Stimulated activated CD8-positive, alpha-beta memory T cell treated with anti-CD3 and anti-CD28 coated beads, Interleukin-12 subunit alpha, Interleukin-12 subunit beta, amount 100 ng/mL, for 4 hours (primary cell): ENCODE measurements around the gene WDR37.
"Not testable (repeated sequence)": the region's sequence is repeated elsewhere in the genome, so short reads cannot be mapped to it uniquely, and the experiment has no call there.

Experiments used
- DNase-seq: peaks from one replicate; pipeline ENCODE4 v3.0.0-alpha.2; 2020; ENCODE audit warnings: low read depth

Gene WDR37

GRCh38 chr10:1153251-1153763, 97.1 kb downstream of the WDR37 start:
- DNase-seq: no peak

GRCh38 chr10:1153805-1154351, 97.7 kb downstream of the WDR37 start:
- no peak for DNase-seq

- no peak for DNase-seq
Observed at GRCh38 chr10:1154531-1155295, 98.5 kb downstream of the WDR37 start.

- DNase-seq: no peak
Observed at GRCh38 chr10:1155791-1156615, 99.8 kb downstream of the WDR37 start.

GRCh38 chr10:1156616-1156886, 100.4 kb downstream of the WDR37 start:
- no peak for DNase-seq

- DNase-seq: no peak
Observed at GRCh38 chr10:1156921-1157614, 100.9 kb downstream of the WDR37 start.

- no peak for DNase-seq
Observed at GRCh38 chr10:1157615-1157933, 101.4 kb downstream of the WDR37 start.

GRCh38 chr10:1158066-1158465, 101.9 kb downstream of the WDR37 start:
- no peak for DNase-seq

- not testable (repeated sequence) for DNase-seq
Observed at GRCh38 chr10:1158536-1158935, 102.4 kb downstream of the WDR37 start.

GRCh38 chr10:1159131-1160061, 103.2 kb downstream of the WDR37 start:
- DNase-seq: no peak

- DNase-seq: no peak
Observed at GRCh38 chr10:1160561-1161314, 104.6 kb downstream of the WDR37 start.

- not testable (repeated sequence) for DNase-seq
Observed at GRCh38 chr10:1161315-1161673, 105.1 kb downstream of the WDR37 start.

GRCh38 chr10:1162481-1163203, 106.5 kb downstream of the WDR37 start:
- DNase-seq: no peak

- DNase-seq: no peak
Observed at GRCh38 chr10:1163204-1163660, 107.0 kb downstream of the WDR37 start.

GRCh38 chr10:1163831-1164230, 107.6 kb downstream of the WDR37 start:
- DNase-seq: no peak

GRCh38 chr10:1166101-1166827, 110.1 kb downstream of the WDR37 start:
- no peak for DNase-seq

GRCh38 chr10:1166828-1167275, 110.7 kb downstream of the WDR37 start:
- DNase-seq: no peak

- no peak for DNase-seq
Observed at GRCh38 chr10:1168763-1169162, 112.6 kb downstream of the WDR37 start.

- no peak for DNase-seq
Observed at GRCh38 chr10:1169186-1169885, 113.2 kb downstream of the WDR37 start.
